PC-9 (cell line): ENCODE data around the gene ETV3L. TPM values are rescaled to one million over a fixed set of nuclear protein-coding genes. Genes with fewer than 3 reads are reported as not detected.
"Not testable (repeated sequence)": the region's sequence is repeated elsewhere in the genome, so short reads cannot be mapped to it uniquely, and the experiment has no call there.

Experiments
- BruUV-seq: library from RNA; stranded (reverse); fragments of 400-500 nt; replicated peaks from 2 replicates; lab custom pipeline; 2021; lab: Mats Ljungman, UMichigan
- CTCF ChIA-PET: fragments of 300-600 bp; sonication (Branson Sonifier 250); formaldehyde crosslinking; loops from one replicate; lab custom pipeline; 2022; ENCODE audit warnings: antibody characterized with exemption; lab: Charles Lee
- POLR2A ChIA-PET: fragments of 300-600 bp; sonication (Branson Sonifier 250); formaldehyde crosslinking; loops from one replicate; lab custom pipeline; 2022; ENCODE audit warnings: antibody characterized with exemption; ENCODE audit not compliant: unreplicated experiment; lab: Charles Lee
- DNase-seq, 2 experiments: peaks; one replicate each; pipeline versions ENCODE4 v3.0.0 to v3.0.0-alpha.2; 2015 to 2022; ENCODE audit warnings: mixed read lengths in 1 of 2
- H2AFZ ChIP-seq: fragments of 200-600 bp; sonication (generic); 2 replicates; pipeline ENCODE4 v1.8.1; 2017; ENCODE audit warnings: antibody characterized with exemption
- H3F3A ChIP-seq: fragments of 200-600 bp; sonication (generic); 2 replicates; pipeline ENCODE4 v1.8.1; 2017; ENCODE audit warnings: antibody characterized with exemption, mild to moderate bottlenecking, low read depth; ENCODE audit not compliant: insufficient read depth
- H3K27ac ChIP-seq: fragments of 200-600 bp; sonication (generic); 2 replicates; pipeline ENCODE4 v1.6.1; 2016; ENCODE audit warnings: mixed run types
- H3K27me3 ChIP-seq: fragments of 200-600 bp; sonication (generic); 2 replicates; pipeline ENCODE4 v1.6.1; 2016; ENCODE audit warnings: low read depth, mixed run types; ENCODE audit not compliant: insufficient read depth
- H3K36me3 ChIP-seq: fragments of 200-600 bp; sonication (generic); 2 replicates; pipeline ENCODE4 v1.6.1; 2016; ENCODE audit warnings: low read depth, mixed run types
- H3K4me1 ChIP-seq: fragments of 200-600 bp; sonication (generic); replicated peaks from 2 replicates; pipeline ENCODE4 v1.6.1; 2016; ENCODE audit warnings: mixed run types; ENCODE audit not compliant: insufficient read depth
- H3K4me2 ChIP-seq: fragments of 200-600 bp; sonication (generic); 2 replicates; pipeline ENCODE4 v1.6.1; 2017; ENCODE audit warnings: mixed run types
- H3K4me3 ChIP-seq: fragments of 200-600 bp; sonication (generic); 2 replicates; pipeline ENCODE4 v1.6.1; 2016; ENCODE audit warnings: mixed run types
- H3K79me2 ChIP-seq: fragments of 200-600 bp; sonication (generic); 2 replicates; pipeline ENCODE4 v1.6.1; 2017; ENCODE audit warnings: low read depth, mixed run types
- H3K9me2 ChIP-seq: fragments of 200-600 bp; sonication (generic); 2 replicates; pipeline ENCODE4 v1.8.1; 2017; ENCODE audit warnings: mild to moderate bottlenecking; ENCODE audit not compliant: insufficient read depth
- H3K9me3 ChIP-seq: fragments of 200-600 bp; sonication (generic); 2 replicates; pipeline ENCODE4 v1.8.1; 2016; ENCODE audit warnings: low read depth; ENCODE audit not compliant: insufficient read depth
- H4K20me1 ChIP-seq: fragments of 200-600 bp; sonication (generic); 2 replicates; pipeline ENCODE4 v1.8.1; 2017; ENCODE audit not compliant: insufficient read depth
- EZH2 ChIP-seq: fragments of 200-600 bp; sonication (generic); IDR thresholded peaks from 2 replicates; pipeline ENCODE4 v1.8.0; 2017; ENCODE audit warnings: antibody characterized with exemption, low read depth
- intact Hi-C: fragments of 100-400 bp; cut with micrococcal nuclease; formaldehyde crosslinking; loops from one replicate; pipeline ENCODE4 v1.10.0; 2022; ENCODE audit not compliant: unreplicated experiment
- total RNA-seq: library from RNA; stranded (reverse); gene quantifications from 2 replicates; pipeline ENCODE4 v1.2.3, GENCODE V29; 2021
- TF ChIP-seq, protein P1 (sequence below): fragments of 200-600 bp; sonication (generic); conservative IDR thresholded peaks from 2 replicates; pipeline ENCODE4 v1.6.1; 2017; ENCODE audit warnings: mixed run types, antibody characterized with exemption, mild to moderate bottlenecking, moderate library complexity

ETV3L gene
- total RNA-seq, 1 experiment from 2014 or later = not detected

DNA sequence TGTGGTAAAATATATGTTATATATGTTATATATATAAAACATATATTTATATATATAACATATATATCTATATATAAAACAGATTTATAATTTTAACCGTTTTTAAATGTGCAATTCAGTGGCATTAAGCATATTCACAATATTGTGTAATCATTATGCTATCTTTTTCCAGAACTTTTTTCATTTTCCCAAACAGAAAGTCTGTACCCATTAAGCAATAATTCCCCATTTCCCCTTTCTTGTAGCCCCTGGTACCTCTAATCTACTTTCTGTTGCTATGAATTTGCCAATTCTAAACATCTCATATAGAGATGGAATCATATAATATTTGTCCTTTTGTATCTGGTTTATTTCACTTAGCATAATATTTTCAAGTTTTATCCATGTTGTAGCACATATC lies 43.3 kb downstream of the ETV3L start:
- 0 out of 2 replicates have a peak, but pooled peaks cover 4% of the 10 kb centered on the region for H3K27me3 ChIP-seq
- ChIA-PET POLR2A (no interaction called here), CTCF (no interaction called here)
- no peak overlapping the region for H3K4me3 ChIP-seq
- intact Hi-C loops = no loop called here
- TF ChIP-seq, protein P1, sequence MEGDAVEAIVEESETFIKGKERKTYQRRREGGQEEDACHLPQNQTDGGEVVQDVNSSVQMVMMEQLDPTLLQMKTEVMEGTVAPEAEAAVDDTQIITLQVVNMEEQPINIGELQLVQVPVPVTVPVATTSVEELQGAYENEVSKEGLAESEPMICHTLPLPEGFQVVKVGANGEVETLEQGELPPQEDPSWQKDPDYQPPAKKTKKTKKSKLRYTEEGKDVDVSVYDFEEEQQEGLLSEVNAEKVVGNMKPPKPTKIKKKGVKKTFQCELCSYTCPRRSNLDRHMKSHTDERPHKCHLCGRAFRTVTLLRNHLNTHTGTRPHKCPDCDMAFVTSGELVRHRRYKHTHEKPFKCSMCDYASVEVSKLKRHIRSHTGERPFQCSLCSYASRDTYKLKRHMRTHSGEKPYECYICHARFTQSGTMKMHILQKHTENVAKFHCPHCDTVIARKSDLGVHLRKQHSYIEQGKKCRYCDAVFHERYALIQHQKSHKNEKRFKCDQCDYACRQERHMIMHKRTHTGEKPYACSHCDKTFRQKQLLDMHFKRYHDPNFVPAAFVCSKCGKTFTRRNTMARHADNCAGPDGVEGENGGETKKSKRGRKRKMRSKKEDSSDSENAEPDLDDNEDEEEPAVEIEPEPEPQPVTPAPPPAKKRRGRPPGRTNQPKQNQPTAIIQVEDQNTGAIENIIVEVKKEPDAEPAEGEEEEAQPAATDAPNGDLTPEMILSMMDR = no peak
- no peak for TF ChIP-seq EZH2
- no peak overlapping the region for H3K4me2 ChIP-seq
- H3K79me2 ChIP-seq = no peaks in the 10 kb centered on the region
- BruUV-seq = no TSS peak
- H3K9me3 ChIP-seq = 0 out of 2 replicates have a peak, but pooled peaks cover 6% of the 10 kb centered on the region
- no peak overlapping the region for H3K27ac ChIP-seq
- H3K9me2 ChIP-seq = no peaks in the 10 kb centered on the region
- H3K4me1 ChIP-seq = no peaks in the 10 kb centered on the region
- no peak overlapping the region for H2AFZ ChIP-seq
- no peaks in the 10 kb centered on the region for H3F3A ChIP-seq
- no peak for DNase-seq
- H4K20me1 ChIP-seq = no peaks in the 10 kb centered on the region
- H3K36me3 ChIP-seq = no peaks in the 10 kb centered on the region

DNA sequence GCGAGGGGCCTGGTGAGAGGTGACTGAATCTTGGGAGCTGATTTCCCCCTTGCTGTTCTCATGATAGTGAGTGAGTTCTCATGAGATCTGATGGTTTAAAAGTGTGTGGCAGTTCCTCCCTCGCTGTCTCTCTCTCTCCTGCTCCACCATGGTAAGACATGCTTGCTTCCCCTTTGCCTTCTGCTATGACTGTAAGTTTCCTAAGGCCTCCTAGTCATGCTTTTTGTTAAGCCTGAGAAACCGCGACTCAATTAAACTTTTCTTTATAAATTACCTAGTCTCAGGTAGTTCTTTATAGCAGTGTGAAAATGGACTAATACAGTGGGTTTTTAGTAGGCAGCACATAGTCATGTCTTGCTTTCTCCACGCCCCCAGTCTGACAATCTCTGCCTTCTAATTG lies 43.9 kb downstream of the ETV3L start:
- DNase-seq, BruUV-seq, H4K20me1 ChIP-seq, H3K4me1 ChIP-seq, H3K27me3 ChIP-seq, H3K9me2 ChIP-seq, H3K36me3 ChIP-seq, H3K79me2 ChIP-seq, POLR2A ChIA-PET, H3K27ac ChIP-seq, CTCF ChIA-PET, H3K4me3 ChIP-seq, H3K9me3 ChIP-seq, H3F3A ChIP-seq, intact Hi-C loops, H3K4me2 ChIP-seq, H2AFZ ChIP-seq: not testable (repeated sequence)

DNA sequence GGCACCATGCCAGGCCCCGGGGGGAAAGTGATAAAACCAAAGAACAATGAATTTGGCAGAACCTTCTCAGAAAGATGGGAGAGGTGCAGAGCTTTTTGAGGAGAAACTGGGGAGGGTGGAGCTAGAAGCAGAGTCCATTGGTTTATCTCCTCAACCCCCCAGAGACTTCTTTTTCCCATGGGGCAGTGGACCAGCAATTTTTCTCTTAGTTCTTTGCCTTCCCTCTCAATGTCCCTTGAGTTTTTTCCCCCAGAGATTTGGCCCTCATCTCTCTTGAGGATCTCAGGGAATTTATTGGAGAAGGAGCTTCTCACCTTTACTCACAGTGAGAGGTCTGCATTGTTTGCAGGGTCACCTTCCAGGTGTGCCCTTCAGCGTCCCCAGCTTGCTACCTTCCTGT lies 48.8 kb downstream of the ETV3L start:
- H3K4me2 ChIP-seq = no peak overlapping the region
- BruUV-seq = no TSS peak
- ChIA-PET POLR2A (no interaction called here), CTCF (no interaction called here)
- no peaks in the 10 kb centered on the region for H3K79me2 ChIP-seq
- peaks cover 6% of the 10 kb centered on the region; the same call in 1 of the 2 replicates for H3F3A ChIP-seq
- no peak for DNase-seq
- H3K36me3 ChIP-seq = no peaks in the 10 kb centered on the region
- H3K4me1 ChIP-seq = no peaks in the 10 kb centered on the region
- no peak overlapping the region for H3K4me3 ChIP-seq
- H3K27ac ChIP-seq = no peak overlapping the region
- H4K20me1 ChIP-seq = no peaks in the 10 kb centered on the region
- 0 out of 2 replicates have a peak, but pooled peaks cover 4% of the 10 kb centered on the region for H3K27me3 ChIP-seq
- TF ChIP-seq, protein P1 = no peak
- no peak for TF ChIP-seq EZH2
- H2AFZ ChIP-seq = no peak overlapping the region
- intact Hi-C loops = no loop called here
- H3K9me2 ChIP-seq = no peaks in the 10 kb centered on the region
- H3K9me3 ChIP-seq = 0 out of 2 replicates have a peak, but pooled peaks cover 6% of the 10 kb centered on the region

DNA sequence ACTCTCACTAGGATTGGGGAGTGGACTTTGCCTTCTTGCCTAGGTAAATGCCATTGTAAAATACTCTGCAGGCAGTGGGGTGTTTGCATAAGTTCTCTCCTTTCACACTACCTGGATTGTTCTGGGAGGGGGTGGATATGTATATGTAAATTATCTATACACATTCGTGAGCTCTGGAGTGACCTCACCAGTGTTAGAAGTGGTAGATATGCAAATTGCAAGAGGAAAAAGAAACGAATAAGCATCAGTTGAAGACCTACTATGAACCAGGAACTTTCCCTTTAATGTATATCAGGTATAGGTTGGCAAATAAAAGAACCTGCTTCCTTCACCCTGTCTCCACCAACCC lies 52.6 kb downstream of the ETV3L start:
- intact Hi-C loops = loop anchor here (10.0 kb wide), 1 partner anchor 82 kb away; no protein-coding TSS in a partner anchor

More for the DNA sequence above, 52.6 kb downstream of the ETV3L start:
- no peak for TF ChIP-seq EZH2
- TF ChIP-seq, protein P1 = no peak
- H3K4me3 ChIP-seq = no peak overlapping the region
- no peaks in the 10 kb centered on the region for H3K36me3 ChIP-seq
- H3K9me3 ChIP-seq = 0 out of 2 replicates have a peak, but pooled peaks cover 3% of the 10 kb centered on the region
- no peaks in the 10 kb centered on the region for H3K27me3 ChIP-seq
- ChIA-PET CTCF (no interaction called here), POLR2A (no interaction called here)
- DNase-seq = no peak
- H3K27ac ChIP-seq = no peak overlapping the region
- H3K4me2 ChIP-seq = no peak overlapping the region
- peaks cover 32% of the 10 kb centered on the region for H3K79me2 ChIP-seq
- peaks cover 9% of the 10 kb centered on the region; the same call in 1 of the 2 replicates for H3F3A ChIP-seq
- no peaks in the 10 kb centered on the region for H4K20me1 ChIP-seq
- H3K9me2 ChIP-seq = no peaks in the 10 kb centered on the region
- no peak overlapping the region for H2AFZ ChIP-seq
- H3K4me1 ChIP-seq = peaks cover 27% of the 10 kb centered on the region
- no TSS peak for BruUV-seq
